Thyroid gland (tissue), 4 donors: ENCODE results near the gene MPP3.
A peak's percentile ranks its signal among the peaks of the same experiment; 100 is the strongest.

ENCODE experiments used
- CTCF ChIP-seq, 6 experiments: fragments of 200-600 bp in 3 of 6; fragments of 450-650 bp in 3 of 6; sonication (generic) in 3 of 6; IDR thresholded peaks; one replicate each; pipeline ENCODE4 v1.5.1; 2016 to 2019; ENCODE audit warnings: antibody characterized with exemption in 6 of 6, mild to moderate bottlenecking in 2 of 6, inconsistent platforms in 1 of 6, moderate library complexity in 1 of 6
- POLR2A ChIP-seq, 2 donors: fragments of 450-650 bp; IDR thresholded peaks; one replicate each; pipeline ENCODE4 v1.6.1; 2017; ENCODE audit warnings: antibody characterized with exemption in 2 of 2, mild to moderate bottlenecking in 2 of 2, moderate library complexity in 1 of 2

DNA sequence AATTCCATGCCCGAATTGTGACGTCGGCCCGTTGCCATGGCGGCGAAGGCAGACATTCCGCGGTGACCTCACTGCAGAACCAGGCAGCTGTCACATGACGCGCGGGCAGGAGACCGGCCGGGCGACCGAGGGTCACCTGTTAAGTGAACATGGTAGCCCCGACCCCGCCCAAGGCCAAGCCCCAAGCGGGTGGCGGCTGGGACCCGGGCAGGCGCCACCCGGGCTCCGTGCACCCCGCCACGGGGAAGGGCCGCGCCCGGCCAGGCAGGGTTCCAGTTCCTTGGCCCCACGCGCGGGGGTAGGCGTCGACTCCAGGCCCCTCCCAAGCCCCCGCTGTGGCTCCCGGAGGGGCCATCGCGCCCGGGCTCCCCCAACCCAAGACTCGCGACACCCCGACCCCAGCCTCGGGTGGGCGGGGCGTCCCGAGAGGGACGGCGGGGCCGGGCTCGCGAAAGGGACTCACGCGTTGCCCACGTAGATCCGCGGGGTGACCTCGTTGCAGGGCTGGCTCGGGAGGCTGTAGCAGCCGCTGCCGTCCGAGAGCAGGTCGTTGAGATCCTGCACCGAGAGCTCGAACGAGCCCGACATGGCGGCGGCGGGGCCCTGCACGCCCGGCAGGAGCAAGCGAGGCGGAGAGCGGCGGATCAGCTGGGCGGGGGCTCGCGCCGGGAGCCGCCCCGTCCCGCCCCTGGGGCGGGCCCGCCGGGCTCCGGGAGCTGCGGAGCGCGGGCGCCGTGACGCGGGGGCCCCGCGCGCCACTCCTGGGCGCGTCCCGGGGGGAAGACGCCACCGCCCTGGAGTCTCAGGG, 54.4 kb downstream of the MPP3 start, which contains the start of gene DUSP3:
- TF ChIP-seq CTCF (IDR thresholded peaks at IDR 0.05) (no peak), POLR2A (IDR thresholded peaks at IDR 0.05) (peak; percentile 90 to 96)
